Measurements from ENCODE around the gene RNF126. TPM values are rescaled to one million over a fixed set of nuclear protein-coding genes. Genes with fewer than 3 reads are reported as not detected.
A peak's percentile ranks its signal among the peaks of the same experiment; 100 is the strongest.
"Not testable (repeated sequence)": the region's sequence is repeated elsewhere in the genome, so short reads cannot be mapped to it uniquely, and the experiment has no call there.

Gene RNF126
- total and polyA plus RNA-seq, 8 donors = 21.1 to 240 (median 35.0) TPM

GRCh38 chr19:704447-704741, 41.4 kb upstream of the RNF126 start:
- TF ChIP-seq POLR2A (IDR thresholded peaks at IDR 0.05) = no peak
- TF ChIP-seq, protein P1, sequence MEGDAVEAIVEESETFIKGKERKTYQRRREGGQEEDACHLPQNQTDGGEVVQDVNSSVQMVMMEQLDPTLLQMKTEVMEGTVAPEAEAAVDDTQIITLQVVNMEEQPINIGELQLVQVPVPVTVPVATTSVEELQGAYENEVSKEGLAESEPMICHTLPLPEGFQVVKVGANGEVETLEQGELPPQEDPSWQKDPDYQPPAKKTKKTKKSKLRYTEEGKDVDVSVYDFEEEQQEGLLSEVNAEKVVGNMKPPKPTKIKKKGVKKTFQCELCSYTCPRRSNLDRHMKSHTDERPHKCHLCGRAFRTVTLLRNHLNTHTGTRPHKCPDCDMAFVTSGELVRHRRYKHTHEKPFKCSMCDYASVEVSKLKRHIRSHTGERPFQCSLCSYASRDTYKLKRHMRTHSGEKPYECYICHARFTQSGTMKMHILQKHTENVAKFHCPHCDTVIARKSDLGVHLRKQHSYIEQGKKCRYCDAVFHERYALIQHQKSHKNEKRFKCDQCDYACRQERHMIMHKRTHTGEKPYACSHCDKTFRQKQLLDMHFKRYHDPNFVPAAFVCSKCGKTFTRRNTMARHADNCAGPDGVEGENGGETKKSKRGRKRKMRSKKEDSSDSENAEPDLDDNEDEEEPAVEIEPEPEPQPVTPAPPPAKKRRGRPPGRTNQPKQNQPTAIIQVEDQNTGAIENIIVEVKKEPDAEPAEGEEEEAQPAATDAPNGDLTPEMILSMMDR (IDR thresholded peaks at IDR 0.05) = no peak
- no peak for TF ChIP-seq POLR2AphosphoS5 (IDR thresholded peaks at IDR 0.05)
- TF ChIP-seq EP300 (IDR thresholded peaks at IDR 0.05) = no peak
- no peaks in the 10 kb centered on the region for H3K9me3 ChIP-seq
- intact Hi-C loops (cut with DNase I; ENCODE audit: low total_unique reads) = no loop called here
- H3K27me3 ChIP-seq = peaks cover 0 to 56% (median 5%) of the 10 kb centered on the region in 3 donors
- no peak overlapping the region for H3K27ac ChIP-seq
- no peaks in the 10 kb centered on the region for H3K36me3 ChIP-seq
- peaks cover 8 to 36% (median 29%) of the 10 kb centered on the region in 4 donors for H3K4me1 ChIP-seq
- 22 to 40% (median 28%) methylated on average over 14 of the region's 14 CpGs for WGBS, 5 donors
- no peak for DNase-seq
- peak overlapping the region in 2 of 4 donors; percentile 17 to 29 for H3K4me3 ChIP-seq

DNA sequence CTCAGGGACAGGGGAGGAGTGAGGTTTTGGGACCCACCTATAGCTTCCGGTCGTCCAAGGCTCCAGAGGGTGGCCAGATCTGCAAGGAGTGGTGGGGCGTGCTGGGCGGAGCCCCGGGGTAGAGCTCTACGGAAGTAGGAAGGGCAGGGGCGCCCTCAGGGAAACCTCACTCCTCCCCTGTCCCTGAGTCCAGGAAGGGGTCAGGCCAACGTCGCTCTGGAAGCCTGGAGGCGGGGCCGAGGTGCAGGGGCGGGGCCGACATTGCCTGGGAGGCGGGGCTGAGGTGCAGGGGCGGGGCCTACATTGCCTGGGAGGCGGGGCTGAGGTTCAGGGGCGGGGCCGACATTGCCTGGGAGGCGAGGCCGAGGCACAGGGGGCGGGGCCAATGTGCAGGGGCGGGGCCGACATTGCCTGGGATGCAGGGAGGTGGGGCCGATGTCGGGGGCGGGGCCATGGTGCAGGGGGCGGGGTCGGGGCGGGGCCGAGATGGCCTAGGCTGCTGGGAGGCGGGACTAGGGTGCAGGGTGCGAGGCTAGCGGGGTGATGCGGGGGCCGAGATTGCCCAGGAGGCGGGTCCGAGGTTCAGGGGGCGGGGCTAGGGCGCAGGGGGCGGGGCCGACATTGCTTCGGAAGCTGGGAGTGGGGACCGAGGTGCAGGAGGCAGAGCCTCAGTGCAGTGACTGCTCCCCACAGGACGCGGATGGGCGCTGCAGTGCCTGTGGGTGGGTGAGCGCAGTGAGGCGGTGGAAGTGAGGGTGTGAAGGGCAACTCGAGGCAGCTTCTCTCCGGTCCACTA, 40.8 kb upstream of the RNF126 start:
- H3K36me3 ChIP-seq = no peaks in the 10 kb centered on the region
- peak overlapping the region in 1 of 5 donors; percentile 25 for H3K27ac ChIP-seq
- peaks cover 0 to 55% (median 0%) of the 10 kb centered on the region in 3 donors for H3K27me3 ChIP-seq
- peaks cover 8 to 31% (median 26%) of the 10 kb centered on the region in 4 donors for H3K4me1 ChIP-seq
- intact Hi-C loops (cut with DNase I; ENCODE audit: low total_unique reads) = no loop called here
- H3K4me3 ChIP-seq = peak overlapping the region; percentile 12 to 29 (median 20)
- TF ChIP-seq, protein P1 (IDR thresholded peaks at IDR 0.05) = no peak
- no peak for TF ChIP-seq POLR2A (IDR thresholded peaks at IDR 0.05)
- TF ChIP-seq POLR2AphosphoS5 (IDR thresholded peaks at IDR 0.05) = peak in 1 of 3 donors; percentile 69
- no peak for TF ChIP-seq EP300 (IDR thresholded peaks at IDR 0.05)
- WGBS, 5 donors = 5 to 16% (median 7%) methylated on average over 30 to 50 of the region's 50 CpGs
- H3K9me3 ChIP-seq = no peaks in the 10 kb centered on the region
- DNase-seq = peak; percentile 84 to 93

DNA sequence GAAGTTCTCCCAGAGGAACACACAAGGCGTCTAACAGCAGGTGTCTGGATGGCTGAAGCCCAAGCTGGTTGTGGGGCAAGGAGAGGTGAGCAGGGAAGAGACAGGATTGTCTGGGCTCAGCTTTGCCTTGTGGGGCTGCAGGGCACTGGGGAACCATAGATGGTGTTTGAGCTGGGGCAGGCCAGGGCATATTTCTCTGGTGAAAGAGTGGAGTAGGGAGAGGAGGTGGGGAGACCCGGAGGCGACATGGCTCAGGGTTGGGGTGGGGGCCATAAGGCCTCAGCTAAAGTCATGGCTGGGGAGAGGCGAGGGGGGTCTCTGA, 40.3 kb upstream of the RNF126 start:
- intact Hi-C loops (cut with DNase I; ENCODE audit: low total_unique reads) = no loop called here
- H3K36me3 ChIP-seq = no peaks in the 10 kb centered on the region
- H3K27ac ChIP-seq = peak overlapping the region in 1 of 5 donors; percentile 25
- 21 to 39% (median 33%) methylated on average over 4 of the region's 4 CpGs for WGBS, 5 donors
- no peak for DNase-seq
- H3K27me3 ChIP-seq = peaks cover 0 to 51% (median 0%) of the 10 kb centered on the region in 3 donors
- peak overlapping the region; percentile 12 to 29 (median 20) for H3K4me3 ChIP-seq
- H3K9me3 ChIP-seq = no peaks in the 10 kb centered on the region
- peaks cover 8 to 29% (median 24%) of the 10 kb centered on the region in 4 donors for H3K4me1 ChIP-seq
- TF ChIP-seq POLR2A (IDR thresholded peaks at IDR 0.05) (no peak), POLR2AphosphoS5 (IDR thresholded peaks at IDR 0.05) (no peak), EP300 (IDR thresholded peaks at IDR 0.05) (no peak)
- TF ChIP-seq, protein P1 (IDR thresholded peaks at IDR 0.05) = no peak

GRCh38 chr19:702847-703246, 39.8 kb upstream of the RNF126 start:
- DNase-seq; H3K27ac ChIP-seq; intact Hi-C loops (cut with DNase I; ENCODE audit: low total_unique reads); H3K9me3 ChIP-seq; H3K36me3 ChIP-seq: not testable (repeated sequence)
- peaks cover 8 to 25% (median 19%) of the 10 kb centered on the region in 4 donors for H3K4me1 ChIP-seq
- peaks cover 0 to 47% (median 0%) of the 10 kb centered on the region in 3 donors for H3K27me3 ChIP-seq
- peak overlapping the region in 2 of 4 donors; percentile 17 to 29 for H3K4me3 ChIP-seq
- 67 to 79% (median 74%) methylated on average over 6 of the region's 6 CpGs for WGBS, 5 donors

DNA sequence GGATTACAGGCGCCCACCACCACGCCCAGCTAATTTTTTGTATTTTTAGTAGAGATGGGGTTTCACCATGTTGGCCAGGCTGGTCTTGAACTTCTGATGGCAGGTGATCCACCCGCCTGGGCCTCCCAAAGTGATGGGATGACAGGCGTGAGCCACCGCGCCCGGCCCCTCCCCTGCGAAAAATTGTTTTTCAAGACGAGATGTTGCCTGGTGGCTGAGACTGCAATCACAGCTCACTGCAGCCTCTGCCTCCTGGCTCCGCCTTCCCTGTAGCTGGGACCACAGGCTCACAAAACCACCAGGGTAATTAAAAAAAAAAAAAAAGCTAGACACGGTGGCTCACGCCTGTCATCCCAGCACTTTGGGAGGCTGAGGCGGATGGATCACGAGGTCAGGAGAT, 36.9 kb upstream of the RNF126 start:
- H3K9me3 ChIP-seq; H3K36me3 ChIP-seq; DNase-seq; H3K4me3 ChIP-seq; H3K27ac ChIP-seq; intact Hi-C loops (cut with DNase I; ENCODE audit: low total_unique reads): not testable (repeated sequence)
- H3K4me1 ChIP-seq = peaks cover 8 to 17% (median 13%) of the 10 kb centered on the region in 4 donors
- 67 to 86% (median 72%) methylated on average over 11 to 14 of the region's 14 CpGs for WGBS, 5 donors
- peaks cover 0 to 60% (median 10%) of the 10 kb centered on the region in 3 donors for H3K27me3 ChIP-seq

DNA sequence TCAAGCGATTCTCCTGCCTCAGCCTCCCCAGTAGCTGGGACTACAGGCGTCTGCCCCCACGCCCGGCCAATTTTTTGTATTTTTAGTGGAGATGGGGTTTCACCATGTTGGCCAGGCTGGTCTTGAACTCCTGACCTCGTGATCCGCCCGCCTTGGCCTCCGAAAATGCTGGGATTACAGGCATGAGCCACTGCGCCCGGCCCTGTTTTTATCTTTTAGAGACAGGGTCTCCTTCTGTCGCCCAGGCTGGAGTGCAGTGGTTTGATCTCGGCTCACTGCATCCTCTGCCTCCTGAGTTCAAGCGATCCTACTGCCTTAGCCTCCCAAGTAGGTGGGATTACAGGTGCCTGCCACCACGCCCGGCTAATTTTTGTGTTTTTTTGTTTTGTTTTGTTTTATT, 35.5 kb upstream of the RNF126 start:
- intact Hi-C loops (cut with DNase I; ENCODE audit: low total_unique reads) = not testable (repeated sequence)

More for the DNA sequence above, 35.5 kb upstream of the RNF126 start:
- not testable (repeated sequence) for H3K36me3 ChIP-seq, H3K4me3 ChIP-seq, DNase-seq, H3K9me3 ChIP-seq, H3K27ac ChIP-seq, H3K4me1 ChIP-seq
- WGBS, 5 donors = 88 to 95% (median 90%) methylated on average over 11 to 15 of the region's 15 CpGs
- peaks cover 0 to 52% (median 13%) of the 10 kb centered on the region in 3 donors for H3K27me3 ChIP-seq
